ENCODE data around the gene PCTP.

Gene PCTP

GRCh38 chr17:55717898-55718735 is 32.7 kb upstream of the PCTP start:
- TF ChIP-seq CTCF (IDR thresholded peaks at IDR 0.05; ENCODE audit: low read depth, low read length): peak; percentile 75
- H3K4me3 ChIP-seq (ENCODE audit: low read depth, low read length): no peak overlapping the region
- in situ Hi-C loops (cut with HindIII; ENCODE audit: low sequenced_read_pairs): no loop called here
- DNase-seq (ENCODE audit: low read depth, low spot score): peak; percentile 79

- no peak for DNase-seq (ENCODE audit: low read depth, low spot score)
- no peak overlapping the region for H3K4me3 ChIP-seq (ENCODE audit: low read depth, low read length)
- in situ Hi-C loops (cut with HindIII; ENCODE audit: low sequenced_read_pairs): no loop called here
- TF ChIP-seq CTCF (IDR thresholded peaks at IDR 0.05; ENCODE audit: low read depth, low read length): no peak
Measured at GRCh38 chr17:55720919-55721836, 29.7 kb upstream of the PCTP start.

GRCh38 chr17:55722016-55722736 is 28.7 kb upstream of the PCTP start:
- H3K4me3 ChIP-seq (ENCODE audit: low read depth, low read length): peak overlapping the region; percentile 35
- DNase-seq (ENCODE audit: low read depth, low spot score): peak; percentile 10
- in situ Hi-C loops (cut with HindIII; ENCODE audit: low sequenced_read_pairs): no loop called here
- no peak for TF ChIP-seq CTCF (IDR thresholded peaks at IDR 0.05; ENCODE audit: low read depth, low read length)

GRCh38 chr17:55722742-55723487 is 27.9 kb upstream of the PCTP start, which contains the start of gene TMEM100:
Gene TMEM100 (minus strand): TSS chr17:55722864. CDS start chr17:55721070, 1,794 bp downstream.
- H3K4me3 ChIP-seq (ENCODE audit: low read depth, low read length): peak within 1 kb of the TSS; percentile 35
- DNase-seq (ENCODE audit: low read depth, low spot score): peak; percentile 84
- no peak for TF ChIP-seq CTCF (IDR thresholded peaks at IDR 0.05; ENCODE audit: low read depth, low read length)
- in situ Hi-C loops (cut with HindIII; ENCODE audit: low sequenced_read_pairs): no loop called here

- no peak for TF ChIP-seq CTCF (IDR thresholded peaks at IDR 0.05; ENCODE audit: low read depth, low read length)
- in situ Hi-C loops (cut with HindIII; ENCODE audit: low sequenced_read_pairs): no loop called here
- DNase-seq (ENCODE audit: low read depth, low spot score): no peak
- H3K4me3 ChIP-seq (ENCODE audit: low read depth, low read length): no peak overlapping the region
Measured at GRCh38 chr17:55723488-55723848, 27.4 kb upstream of the PCTP start.
